ENCODE results near the gene LMTK2.
A peak's percentile ranks its signal among the peaks of the same experiment; 100 is the strongest.

LMTK2 gene

GRCh38 chr7:98238076-98238475 lies 131.4 kb downstream of the LMTK2 start:
- H3K9me2 ChIP-seq (replicated peaks; ENCODE audit: insufficient read depth, low read length), result no peaks in the 10 kb centered on the region
- no peak overlapping the region for H2AFZ ChIP-seq (ENCODE audit: low read depth, low read length, severe bottlenecking)
- no peak for TF ChIP-seq EZH2phosphoT487 (conservative IDR thresholded peaks at IDR 0.05; ENCODE audit: low read length)
- no peak for TF ChIP-seq CTCF (IDR thresholded peaks at IDR 0.05; ENCODE audit: insufficient read depth, low read length, poor library complexity, severe bottlenecking)
- no peak overlapping the region for H3K4me2 ChIP-seq (ENCODE audit: low read depth, low read length, poor library complexity, severe bottlenecking)
- H3K9ac ChIP-seq (ENCODE audit: low read length), result no peak overlapping the region
- no peaks in the 10 kb centered on the region for H3K27me3 ChIP-seq (ENCODE audit: low read length)
- H3K36me3 ChIP-seq (ENCODE audit: low read length), result no peaks in the 10 kb centered on the region
- no peaks in the 10 kb centered on the region for H4K20me1 ChIP-seq (ENCODE audit: low read depth, low read length)
- H3K4me3 ChIP-seq (ENCODE audit: insufficient read depth, low read length, poor library complexity, severe bottlenecking), result no peak overlapping the region
- H3K27ac ChIP-seq (ENCODE audit: low read depth, low read length), result no peak overlapping the region
- H3F3A ChIP-seq (ENCODE audit: insufficient read depth), result no peaks in the 10 kb centered on the region
- H3K9me3 ChIP-seq (ENCODE audit: insufficient read depth, low read length), result no peaks in the 10 kb centered on the region
- H3K79me2 ChIP-seq (ENCODE audit: insufficient read depth, low read length), result no peaks in the 10 kb centered on the region

GRCh38 chr7:98238976-98239375 lies 132.3 kb downstream of the LMTK2 start:
- TF ChIP-seq CTCF (IDR thresholded peaks at IDR 0.05; ENCODE audit: insufficient read depth, low read length, poor library complexity, severe bottlenecking) (no peak), EZH2phosphoT487 (conservative IDR thresholded peaks at IDR 0.05; ENCODE audit: low read length) (no peak)
- H3K9me3 ChIP-seq (ENCODE audit: insufficient read depth, low read length), result no peaks in the 10 kb centered on the region

GRCh38 chr7:98240961-98241673 lies 134.5 kb downstream of the LMTK2 start:
- Histone ChIP-seq H3K9ac (ENCODE audit: low read length) (no peak overlapping the region), H3K27ac (ENCODE audit: low read depth, low read length) (no peak overlapping the region), H3F3A (ENCODE audit: insufficient read depth) (no peaks in the 10 kb centered on the region)

More at GRCh38 chr7:98238976-98239375, 132.3 kb downstream of the LMTK2 start:
- Histone ChIP-seq H3K9ac (ENCODE audit: low read length) (no peak overlapping the region), H3K4me3 (ENCODE audit: insufficient read depth, low read length, poor library complexity, severe bottlenecking) (no peak overlapping the region), H3K27me3 (ENCODE audit: low read length) (no peaks in the 10 kb centered on the region), H3K4me2 (ENCODE audit: low read depth, low read length, poor library complexity, severe bottlenecking) (no peak overlapping the region), H4K20me1 (ENCODE audit: low read depth, low read length) (no peaks in the 10 kb centered on the region), H3K79me2 (ENCODE audit: insufficient read depth, low read length) (no peaks in the 10 kb centered on the region), H3K9me2 (replicated peaks; ENCODE audit: insufficient read depth, low read length) (no peaks in the 10 kb centered on the region), H3K27ac (ENCODE audit: low read depth, low read length) (no peak overlapping the region), H3K36me3 (ENCODE audit: low read length) (no peaks in the 10 kb centered on the region), H2AFZ (ENCODE audit: low read depth, low read length, severe bottlenecking) (no peak overlapping the region), H3F3A (ENCODE audit: insufficient read depth) (no peaks in the 10 kb centered on the region)

More at GRCh38 chr7:98240961-98241673, 134.5 kb downstream of the LMTK2 start:
- Histone ChIP-seq H2AFZ (ENCODE audit: low read depth, low read length, severe bottlenecking) (no peak overlapping the region), H3K36me3 (ENCODE audit: low read length) (no peaks in the 10 kb centered on the region), H3K9me2 (replicated peaks; ENCODE audit: insufficient read depth, low read length) (no peaks in the 10 kb centered on the region), H3K4me2 (ENCODE audit: low read depth, low read length, poor library complexity, severe bottlenecking) (no peak overlapping the region), H4K20me1 (ENCODE audit: low read depth, low read length) (no peaks in the 10 kb centered on the region), H3K79me2 (ENCODE audit: insufficient read depth, low read length) (no peaks in the 10 kb centered on the region), H3K4me3 (ENCODE audit: insufficient read depth, low read length, poor library complexity, severe bottlenecking) (no peak overlapping the region), H3K27me3 (ENCODE audit: low read length) (no peaks in the 10 kb centered on the region), H3K9me3 (ENCODE audit: insufficient read depth, low read length) (no peaks in the 10 kb centered on the region)
- TF ChIP-seq CTCF (IDR thresholded peaks at IDR 0.05; ENCODE audit: insufficient read depth, low read length, poor library complexity, severe bottlenecking) (peak; percentile 74), EZH2phosphoT487 (conservative IDR thresholded peaks at IDR 0.05; ENCODE audit: low read length) (no peak)

Data from SU-DHL-6 (cell line).